GM12875 (cell line): Measurements from ENCODE around the gene TRIAP1.

Experiments
- H3K4me3 ChIP-seq: one replicate; pipeline ENCODE4 v1.5.1; 2011; ENCODE audit warnings: low read depth, low read length, control low read depth
- TF ChIP-seq, protein P1 (sequence below): IDR thresholded peaks from 2 replicates; pipeline ENCODE4 v1.5.1; 2011; ENCODE audit warnings: low read depth, mild to moderate bottlenecking, control low read depth, inconsistent platforms, low read length, moderate library complexity, borderline replicate concordance; ENCODE audit not compliant: insufficient read depth

Gene TRIAP1

DNA sequence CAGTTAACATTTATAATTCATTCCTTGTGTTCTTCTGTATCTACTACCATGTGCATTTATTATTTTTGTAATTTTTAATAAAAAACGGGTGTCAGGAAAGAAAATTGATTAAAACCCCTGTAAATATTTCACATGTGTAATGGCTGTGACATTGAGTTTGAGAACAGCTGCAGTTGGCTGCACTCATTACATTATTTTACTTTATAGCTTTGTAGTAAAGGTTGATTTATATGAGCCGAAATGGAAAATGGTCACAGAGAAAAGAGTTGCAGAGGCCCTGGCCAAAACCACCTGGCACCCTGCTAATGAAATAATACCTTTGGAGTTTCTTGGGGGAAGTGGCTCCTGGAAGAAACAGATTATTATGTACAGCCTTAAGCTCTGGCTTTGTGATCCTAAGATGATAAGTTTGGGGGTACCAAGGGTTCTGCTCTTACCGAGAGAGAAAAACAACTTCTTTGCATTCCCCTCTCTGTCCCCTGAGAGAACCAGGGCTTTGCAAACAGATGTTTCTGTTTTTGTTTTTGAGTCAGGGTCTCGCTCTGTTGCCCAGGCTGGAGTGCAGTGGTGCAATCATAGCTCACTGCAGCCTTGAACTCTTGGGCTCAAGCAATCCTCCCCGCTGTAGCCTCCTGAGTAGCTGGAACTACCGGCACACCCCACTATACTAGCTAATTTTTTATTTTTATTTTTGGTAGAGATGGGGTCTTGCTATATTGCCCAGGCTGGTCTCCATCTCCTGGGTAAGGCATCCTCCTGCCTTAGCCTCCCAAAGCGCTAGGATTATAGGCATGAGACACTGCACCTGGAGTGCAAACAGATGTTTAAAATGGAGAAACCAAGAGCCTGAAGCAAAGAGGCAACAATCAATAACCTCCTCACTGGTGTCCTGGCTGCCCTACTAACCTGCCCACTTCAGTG is 40.0 kb upstream of the TRIAP1 start:
- no peak overlapping the region for H3K4me3 ChIP-seq
- TF ChIP-seq, protein P1, sequence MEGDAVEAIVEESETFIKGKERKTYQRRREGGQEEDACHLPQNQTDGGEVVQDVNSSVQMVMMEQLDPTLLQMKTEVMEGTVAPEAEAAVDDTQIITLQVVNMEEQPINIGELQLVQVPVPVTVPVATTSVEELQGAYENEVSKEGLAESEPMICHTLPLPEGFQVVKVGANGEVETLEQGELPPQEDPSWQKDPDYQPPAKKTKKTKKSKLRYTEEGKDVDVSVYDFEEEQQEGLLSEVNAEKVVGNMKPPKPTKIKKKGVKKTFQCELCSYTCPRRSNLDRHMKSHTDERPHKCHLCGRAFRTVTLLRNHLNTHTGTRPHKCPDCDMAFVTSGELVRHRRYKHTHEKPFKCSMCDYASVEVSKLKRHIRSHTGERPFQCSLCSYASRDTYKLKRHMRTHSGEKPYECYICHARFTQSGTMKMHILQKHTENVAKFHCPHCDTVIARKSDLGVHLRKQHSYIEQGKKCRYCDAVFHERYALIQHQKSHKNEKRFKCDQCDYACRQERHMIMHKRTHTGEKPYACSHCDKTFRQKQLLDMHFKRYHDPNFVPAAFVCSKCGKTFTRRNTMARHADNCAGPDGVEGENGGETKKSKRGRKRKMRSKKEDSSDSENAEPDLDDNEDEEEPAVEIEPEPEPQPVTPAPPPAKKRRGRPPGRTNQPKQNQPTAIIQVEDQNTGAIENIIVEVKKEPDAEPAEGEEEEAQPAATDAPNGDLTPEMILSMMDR: no peak

DNA sequence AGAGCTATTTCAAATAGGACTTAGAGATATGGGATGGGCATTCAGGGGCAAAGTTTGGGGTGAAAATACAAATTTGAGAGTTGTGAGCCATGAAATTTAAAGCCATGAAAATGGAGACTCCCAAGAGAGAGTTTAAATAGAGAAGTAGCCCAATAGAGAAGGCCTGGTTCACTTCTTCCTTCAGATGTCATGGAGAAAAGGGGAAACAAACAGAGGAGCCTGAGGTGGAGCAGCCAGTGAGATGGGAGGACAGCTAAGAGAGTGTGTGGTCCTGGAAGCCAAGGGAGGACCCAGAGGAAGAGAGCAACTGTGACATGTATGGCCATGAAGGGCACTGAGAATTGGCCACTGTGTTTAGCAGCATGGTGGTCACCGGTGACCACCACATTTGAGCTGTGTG is 37.4 kb upstream of the TRIAP1 start:
- TF ChIP-seq, protein P1: no peak
- H3K4me3 ChIP-seq: no peak overlapping the region

DNA sequence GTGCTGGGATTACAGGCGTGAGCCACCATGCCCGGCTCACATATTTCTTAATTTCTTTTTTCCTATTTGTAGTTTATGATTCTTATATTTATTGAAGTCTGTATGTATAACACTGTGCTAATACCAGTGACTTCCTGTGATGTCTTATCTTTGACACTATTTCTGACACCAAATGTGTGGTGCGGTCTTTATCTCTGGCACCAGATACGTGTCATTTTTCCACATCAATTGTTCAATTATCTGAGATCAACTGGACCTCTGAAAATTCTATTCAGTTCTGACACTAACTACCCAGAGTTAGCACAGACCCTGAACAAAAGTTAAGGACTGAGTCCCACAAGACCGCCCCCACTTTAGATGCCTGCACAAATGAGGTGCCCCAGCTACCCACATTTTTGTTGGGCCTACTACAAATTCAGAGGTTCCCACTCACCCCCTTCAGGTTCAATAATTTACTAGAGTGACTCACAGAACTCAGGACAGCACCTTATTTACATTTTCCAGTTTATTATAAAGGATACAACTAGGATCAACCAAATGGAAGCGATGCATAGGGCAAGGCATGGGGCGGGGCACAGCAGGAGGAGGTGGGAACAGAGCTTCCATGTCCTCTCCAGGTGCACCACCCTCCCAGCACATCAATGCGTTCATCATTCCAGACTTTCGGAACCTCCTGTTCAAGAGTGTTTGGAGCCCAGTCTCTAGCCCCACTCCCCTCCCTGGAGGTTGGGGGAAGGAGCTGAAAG is 35.0 kb upstream of the TRIAP1 start:
- no peak overlapping the region for H3K4me3 ChIP-seq
- TF ChIP-seq, protein P1: no peak

DNA sequence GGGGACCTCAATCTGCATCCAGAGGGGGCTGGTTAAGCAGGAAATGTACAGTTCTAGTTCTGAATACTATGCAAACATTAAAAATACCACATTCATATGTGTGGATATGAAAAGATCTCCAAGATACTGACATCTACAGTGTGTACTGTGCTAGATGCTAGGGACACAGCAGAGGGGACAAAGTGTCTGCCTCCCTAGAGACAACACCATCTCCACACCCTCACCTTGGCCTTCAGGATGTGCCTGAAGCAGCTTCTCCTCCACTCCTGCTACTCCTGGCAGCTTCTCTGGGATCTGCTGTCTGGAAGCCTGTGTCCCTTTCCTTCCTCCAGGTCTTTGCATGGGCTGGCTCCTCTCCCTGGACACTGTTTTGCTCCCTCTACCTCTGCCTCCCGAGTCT is 34.0 kb upstream of the TRIAP1 start:
- TF ChIP-seq, protein P1: no peak
- no peak overlapping the region for H3K4me3 ChIP-seq

DNA sequence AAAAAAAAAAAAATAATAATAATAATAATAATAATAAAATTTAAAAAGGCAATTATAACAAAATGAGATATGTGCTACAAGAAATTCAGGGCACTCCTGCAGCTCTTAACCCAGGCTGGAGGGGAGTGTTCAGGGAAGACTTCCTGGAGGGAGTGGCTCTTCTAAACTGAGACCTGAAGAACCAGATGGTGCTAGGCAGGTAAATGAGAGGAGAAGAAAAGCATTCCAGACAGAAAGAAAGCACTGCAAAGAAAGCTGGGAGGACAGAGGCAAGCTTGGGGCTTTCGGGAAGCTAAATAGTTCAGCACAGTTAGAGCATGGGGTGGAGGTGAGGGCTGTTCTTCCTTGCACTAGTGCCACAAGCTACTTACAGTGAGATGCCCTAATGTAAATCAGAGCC is 33.3 kb upstream of the TRIAP1 start:
- TF ChIP-seq, protein P1: no peak
- H3K4me3 ChIP-seq: no peak overlapping the region

DNA sequence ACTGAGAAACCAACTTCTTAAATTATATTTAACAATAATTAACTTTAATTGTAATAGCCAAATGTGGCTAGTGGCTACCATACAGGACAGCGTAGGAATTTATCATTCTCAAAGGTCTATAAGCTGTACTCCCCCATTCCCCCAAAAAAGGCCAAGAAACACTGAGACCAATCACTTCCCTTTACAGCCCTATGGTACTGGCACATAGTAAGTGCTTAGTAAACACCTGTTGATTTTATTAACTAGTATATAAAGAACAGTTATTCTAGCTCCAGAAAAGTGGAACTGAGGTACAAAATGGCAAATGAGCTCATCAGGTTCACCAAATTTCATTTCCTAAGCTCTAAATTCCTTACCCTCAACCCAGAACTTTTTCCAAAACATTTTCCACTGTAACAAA is 29.5 kb upstream of the TRIAP1 start:
- TF ChIP-seq, protein P1: no peak
- H3K4me3 ChIP-seq: no peak overlapping the region
